Upper lobe of left lung (tissue), 4 donors: ENCODE data around the gene IFNL3.

Experiments used
- CTCF ChIP-seq, 6 experiments: fragments of 450-650 bp in 4 of 6; fragments of 200-600 bp in 2 of 6; sonication (generic) in 2 of 6; IDR thresholded peaks; one replicate each; pipeline ENCODE4 v1.5.1; 2016 to 2019; ENCODE audit warnings: antibody characterized with exemption in 6 of 6
- POLR2A ChIP-seq, 4 donors: fragments of 450-650 bp; IDR thresholded peaks; one replicate each; pipeline ENCODE4 v1.5.1; 2016 to 2017; ENCODE audit warnings: antibody characterized with exemption in 4 of 4, mild to moderate bottlenecking in 2 of 4
- POLR2AphosphoS5 ChIP-seq, 2 donors: sonication (generic); formaldehyde crosslinking; IDR thresholded peaks; one replicate each; pipeline ENCODE4 v1.5.1; 2017; ENCODE audit warnings: antibody characterized with exemption in 2 of 2

DNA sequence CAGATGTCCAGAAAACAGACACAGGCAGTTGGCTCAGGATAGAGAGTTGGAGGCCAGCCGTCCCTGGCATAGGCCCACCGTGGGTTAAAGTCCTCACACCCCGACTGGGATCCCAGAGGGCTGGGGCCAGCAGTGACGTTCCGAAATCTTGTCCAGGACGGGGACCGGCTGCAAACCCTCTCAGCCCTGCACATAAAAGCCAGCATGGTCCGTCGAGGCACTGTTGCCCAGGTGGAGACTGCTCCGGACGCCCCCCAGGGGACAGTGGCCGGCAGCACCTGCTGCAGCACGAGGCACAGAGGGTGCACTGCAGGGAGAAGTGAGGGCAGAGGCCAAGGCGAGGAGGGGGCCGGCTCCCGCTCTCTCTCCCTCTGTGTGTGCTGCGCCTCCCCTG is 19.1 kb upstream of the IFNL3 start:
- TF ChIP-seq CTCF (IDR thresholded peaks at IDR 0.05) (no peak), POLR2A (IDR thresholded peaks at IDR 0.05) (no peak), POLR2AphosphoS5 (IDR thresholded peaks at IDR 0.05) (no peak)
